Activated naive CD4-positive, alpha-beta T cell treated with Interleukin-2 at 50 U/mL for 16 hours (primary cell): ENCODE results near the gene AKR1C4.
"Not testable (repeated sequence)": the region's sequence is repeated elsewhere in the genome, so short reads cannot be mapped to it uniquely, and the experiment has no call there.

Source experiments
- DNase-seq: peaks from one replicate; pipeline ENCODE4 v3.0.0-alpha.2; 2020

Gene AKR1C4

GRCh38 chr10:5196702-5197113 is at the start of gene AKR1C4:
Gene AKR1C4 (plus strand): TSS chr10:5196837. CDS start chr10:5196868, 31 bp downstream.
- no peak for DNase-seq

GRCh38 chr10:5146920-5147254 is 49.8 kb upstream of the AKR1C4 start:
- no peak for DNase-seq

- no peak for DNase-seq
These were observed 49.2 kb upstream of the AKR1C4 start for GRCh38 chr10:5147255-5147980.

DNA sequence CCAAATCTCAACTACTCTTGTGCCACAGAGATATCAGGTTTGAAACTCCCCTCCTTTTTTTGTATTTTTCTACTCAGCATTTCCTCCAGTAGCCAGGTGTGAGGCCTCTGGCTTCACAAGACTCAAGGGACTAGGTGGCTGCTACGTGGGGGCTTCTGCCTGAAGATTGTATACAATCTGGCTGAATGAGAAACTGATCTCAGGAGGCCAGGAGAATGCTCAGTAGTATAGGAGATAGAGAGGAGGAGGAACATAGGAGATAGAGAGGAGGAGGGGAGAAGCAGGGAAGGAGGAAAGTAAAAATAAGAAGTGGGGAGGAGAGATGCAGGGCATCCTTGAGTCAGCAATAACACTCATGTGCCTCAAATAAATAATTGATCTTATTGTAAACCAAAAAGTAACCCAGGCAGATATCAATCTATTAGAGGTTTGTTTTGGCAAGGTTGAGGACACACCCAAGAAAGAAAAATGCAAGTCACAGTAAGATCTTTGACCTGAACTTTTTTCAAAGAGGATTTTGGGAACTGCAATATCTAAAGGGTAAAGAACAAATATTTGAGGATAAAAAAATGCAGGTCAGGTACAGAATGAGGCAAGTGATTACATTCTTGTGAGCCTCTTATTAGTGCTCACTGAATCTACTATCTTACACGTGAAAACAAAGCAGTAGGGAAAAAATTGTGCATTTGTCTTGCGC is 48.5 kb upstream of the AKR1C4 start:
- no peak for DNase-seq

DNA sequence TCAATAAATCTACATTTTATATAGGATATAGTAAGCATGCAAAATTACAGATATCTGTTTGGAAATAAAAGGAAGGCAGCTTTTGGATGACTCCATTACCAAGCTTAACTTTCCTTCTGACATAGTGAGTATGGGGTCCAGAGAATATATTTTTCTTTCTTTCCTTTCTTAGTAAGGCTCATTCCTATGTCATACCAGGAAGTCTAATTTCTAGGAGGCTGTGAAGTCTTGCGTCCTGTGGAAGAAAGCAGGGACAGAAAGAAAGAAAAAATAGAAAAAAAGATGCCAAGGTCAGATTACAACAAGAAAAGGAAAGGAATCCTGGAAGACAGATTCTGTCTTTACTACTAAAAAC is 48.0 kb upstream of the AKR1C4 start:
- DNase-seq, result no peak

DNA sequence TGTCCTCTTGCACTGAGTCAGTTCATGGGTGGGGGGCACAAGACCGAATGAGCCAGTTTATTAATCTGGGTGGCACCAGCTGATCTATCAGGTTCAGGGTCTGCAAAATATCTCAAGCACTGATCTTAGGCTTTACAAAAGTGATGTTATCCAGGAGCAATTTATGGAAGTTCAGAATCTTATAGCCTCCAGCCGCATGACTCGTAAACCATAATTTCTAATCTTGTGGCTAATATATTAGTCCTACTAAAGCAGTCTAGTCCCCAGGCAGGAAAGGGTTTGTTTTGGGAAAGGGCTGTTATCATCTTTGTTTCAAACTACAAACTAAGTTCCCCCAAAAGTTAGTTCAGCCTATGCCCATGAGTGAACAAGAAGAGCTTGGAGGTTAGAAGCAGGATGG is 45.6 kb upstream of the AKR1C4 start:
- DNase-seq, result no peak

- DNase-seq, result no peak
These were observed 40.7 kb upstream of the AKR1C4 start for GRCh38 chr10:5155951-5156350.

- DNase-seq, result no peak
These were observed 39.1 kb upstream of the AKR1C4 start for GRCh38 chr10:5157501-5157900.

- DNase-seq, result no peak
These were observed 37.5 kb upstream of the AKR1C4 start for GRCh38 chr10:5159126-5159525.

DNA sequence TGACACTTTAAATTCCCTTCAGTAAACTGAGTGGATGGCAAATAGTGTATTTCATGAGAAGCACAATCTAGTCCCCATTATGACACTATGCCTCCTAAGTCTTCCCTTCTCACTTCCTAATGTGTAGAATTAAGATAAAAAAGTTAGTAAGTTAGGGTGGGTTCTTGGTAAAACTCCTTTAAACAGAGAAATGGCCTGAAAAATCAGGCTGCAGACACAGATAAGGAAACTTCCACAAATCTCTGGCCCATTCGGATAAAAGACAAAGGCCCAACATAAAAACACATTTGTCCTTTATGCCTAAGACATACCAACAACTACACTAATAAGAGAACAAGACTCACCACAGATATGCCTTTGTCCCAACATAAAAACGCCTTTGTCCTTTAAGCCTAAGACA is 33.1 kb upstream of the AKR1C4 start:
- DNase-seq, result no peak

DNA sequence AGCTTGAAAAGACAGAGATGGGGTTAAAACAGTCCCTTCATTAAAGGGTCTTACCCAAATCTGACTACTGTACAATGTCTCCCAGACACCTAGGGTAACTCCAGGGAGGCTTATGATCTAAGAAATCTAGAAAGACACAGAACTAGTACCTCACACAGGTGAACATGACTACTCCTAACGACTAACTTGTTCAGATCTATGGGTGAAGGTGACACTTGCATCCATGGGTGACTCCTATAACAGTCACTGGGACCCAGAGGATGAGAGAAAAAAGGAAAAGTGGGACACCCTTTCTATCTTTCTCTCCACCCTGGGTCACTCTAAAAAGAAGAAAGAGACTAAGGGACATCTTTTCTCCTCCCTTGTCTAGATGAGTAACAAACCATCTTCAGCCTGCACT is 30.9 kb upstream of the AKR1C4 start:
- no peak for DNase-seq

GRCh38 chr10:5168897-5169420 is 27.7 kb upstream of the AKR1C4 start:
- DNase-seq, result peak; percentile 1

DNA sequence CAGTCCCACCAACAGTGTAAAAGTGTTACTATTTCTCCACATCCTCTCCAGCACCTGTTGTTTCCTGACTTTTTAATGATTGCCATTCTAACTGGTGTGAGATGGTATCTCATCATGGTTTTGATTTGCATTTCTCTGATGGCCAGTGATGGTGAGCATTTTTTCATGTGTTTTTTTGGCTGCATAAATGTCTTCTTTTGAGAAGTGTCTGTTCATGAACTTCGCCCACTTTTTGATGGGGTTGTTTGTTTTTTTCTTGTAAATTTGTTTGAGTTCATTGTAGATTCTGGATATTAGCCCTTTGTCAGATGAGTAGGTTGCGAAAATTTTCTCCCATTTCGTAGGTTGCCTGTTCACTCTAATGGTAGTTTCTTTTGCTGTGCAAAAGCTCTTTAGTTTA is 21.1 kb upstream of the AKR1C4 start:
- DNase-seq, result not testable (repeated sequence)

DNA sequence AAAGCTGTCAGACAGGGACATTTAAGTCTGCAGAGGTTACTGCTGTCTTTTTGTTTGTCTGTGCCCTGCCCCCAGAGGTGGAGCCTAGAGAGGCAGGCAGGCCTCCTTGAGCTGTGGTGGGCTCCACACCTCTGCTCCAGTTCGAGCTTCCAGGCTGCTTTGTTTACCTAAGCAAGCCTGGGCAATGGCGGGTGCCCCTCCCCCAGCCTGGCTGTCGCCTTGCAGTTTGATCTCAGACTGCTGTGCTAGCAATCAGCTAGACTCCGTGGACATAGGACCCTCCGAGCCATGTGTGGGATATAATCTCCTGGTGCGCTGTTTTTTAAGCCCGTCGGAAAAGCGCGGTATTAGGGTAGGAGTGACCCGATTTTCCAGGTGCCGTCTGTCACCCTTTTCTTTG is 16.1 kb upstream of the AKR1C4 start:
- DNase-seq, result not testable (repeated sequence)

DNA sequence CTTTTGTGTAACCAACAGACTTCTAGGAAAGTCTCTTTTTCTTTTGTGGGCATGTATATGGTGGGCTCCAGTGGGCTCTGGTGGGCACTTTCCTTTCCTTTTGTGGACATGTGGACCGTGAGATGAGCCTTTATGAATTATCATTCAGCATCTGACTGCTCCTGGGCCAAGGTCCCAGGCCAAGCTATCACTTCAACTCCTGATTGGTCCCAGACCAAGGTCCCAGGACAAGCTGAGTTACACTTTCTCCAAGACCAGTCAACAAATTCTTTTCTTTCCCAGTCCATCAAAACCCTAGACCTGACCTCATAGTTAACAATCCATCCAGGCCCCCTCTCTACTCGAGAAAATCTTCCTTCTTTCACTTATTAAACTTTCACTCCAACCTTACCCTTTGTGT is 12.7 kb upstream of the AKR1C4 start:
- no peak for DNase-seq

DNA sequence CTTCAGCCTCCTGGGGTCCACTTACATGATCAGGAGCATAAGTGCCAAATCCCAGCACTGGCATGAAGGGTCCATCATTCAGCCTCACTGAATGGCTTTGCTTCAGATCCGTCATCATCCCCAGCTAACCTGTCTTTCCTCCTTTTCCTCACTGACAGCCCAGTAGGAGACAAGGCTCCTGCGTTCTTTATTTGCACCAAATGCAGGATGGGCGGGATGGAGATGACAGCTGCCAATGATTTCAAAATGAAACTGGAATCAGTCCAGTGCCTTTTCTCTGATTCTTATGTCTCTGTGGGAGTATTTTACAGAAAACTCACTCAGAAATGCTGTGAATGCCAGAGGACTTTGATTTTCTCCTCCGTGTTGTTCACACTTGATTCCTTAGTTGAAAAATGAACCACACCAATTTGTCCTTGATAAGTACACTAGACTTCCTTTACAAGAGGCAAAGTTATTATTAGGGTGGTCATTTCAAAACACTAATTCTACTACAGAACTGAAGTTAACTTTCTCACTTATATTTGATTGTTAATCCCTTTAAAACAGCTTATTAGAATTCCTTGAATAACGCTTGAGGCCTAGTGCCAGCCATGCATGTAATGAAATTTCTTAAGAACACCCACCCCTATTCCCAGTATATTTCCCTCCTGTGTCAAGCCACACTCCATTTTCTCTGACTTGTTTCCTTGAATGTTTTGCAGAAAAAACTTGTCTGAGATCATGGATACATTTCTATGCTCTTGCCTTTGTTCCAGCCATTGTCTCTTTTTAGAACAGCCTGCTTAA is 11.5 kb upstream of the AKR1C4 start, which contains the start of gene AKR1C8:
TSS of gene AKR1C8 (minus strand) at position 164 of the 789 bp plus-strand sequence. CDS start at position 118, 46 bp downstream.
- DNase-seq, result no peak

- DNase-seq, result no peak
These were observed 8.8 kb upstream of the AKR1C4 start for GRCh38 chr10:5187867-5188266.

DNA sequence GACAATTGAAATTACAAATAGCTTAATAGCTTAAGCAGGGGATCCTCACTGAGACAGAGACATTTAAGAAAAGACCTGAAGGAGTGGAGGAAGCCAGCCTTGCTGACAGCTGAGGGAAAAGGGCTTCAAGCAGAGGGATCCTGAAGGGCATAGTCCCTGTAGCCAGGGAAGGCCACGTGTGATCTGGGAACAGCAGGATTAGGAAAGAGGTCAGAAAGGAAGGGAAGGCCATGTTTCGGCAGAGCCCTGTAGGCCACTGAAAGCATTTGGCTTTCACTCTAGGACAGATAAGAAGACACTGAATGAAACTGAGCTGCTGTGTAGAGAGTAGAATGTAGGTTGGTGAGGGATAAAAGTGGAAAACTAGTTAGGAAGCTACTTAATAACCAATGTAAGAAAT is 8.3 kb upstream of the AKR1C4 start:
- DNase-seq, result no peak

GRCh38 chr10:5194431-5194830 is 2.2 kb upstream of the AKR1C4 start:
- no peak for DNase-seq

- no peak for DNase-seq
These were observed 786 bp upstream of the AKR1C4 start for GRCh38 chr10:5195727-5196374.

GRCh38 chr10:5198386-5198785 is 1.7 kb downstream of the AKR1C4 start:
- DNase-seq, result no peak

DNA sequence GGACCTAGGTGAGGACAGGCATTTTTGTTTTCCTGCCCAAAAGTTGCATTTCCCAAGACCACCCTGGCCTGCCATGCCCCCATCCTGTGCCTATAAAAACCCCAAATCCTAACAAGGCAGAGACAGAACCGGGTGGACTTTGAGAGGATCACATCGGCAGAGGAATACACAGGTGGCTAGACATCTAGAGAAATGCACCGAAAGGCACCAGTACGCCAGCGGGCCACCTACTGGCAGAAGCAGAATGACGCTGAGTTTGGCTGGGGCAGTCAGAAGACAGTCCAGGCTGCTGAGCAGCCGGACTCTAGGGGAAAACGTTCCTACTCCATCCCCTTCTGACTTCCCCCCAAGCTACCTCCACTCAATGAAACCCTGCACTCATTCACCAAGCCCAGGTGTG is 2.8 kb downstream of the AKR1C4 start:
- no peak for DNase-seq

GRCh38 chr10:5206799-5207198 is 10.2 kb downstream of the AKR1C4 start:
- DNase-seq, result no peak
